HepG2 (cell line): ENCODE results near the gene TNFAIP2. TPM values are rescaled to one million over a fixed set of nuclear protein-coding genes. Genes with fewer than 3 reads are reported as not detected.

Source experiments
- FIP1L1 ChIP-seq: fragments of 200-400 bp; formaldehyde crosslinking; IDR thresholded peaks from 2 replicates; pipeline ENCODE4 v1.6.1; 2018; ENCODE audit warnings: low read depth, mild to moderate bottlenecking, low read length, moderate library complexity, borderline replicate concordance; ENCODE audit not compliant: insufficient read depth
- HNF4A ChIP-seq: sonication (generic); formaldehyde crosslinking; IDR thresholded peaks from 2 replicates; pipeline ENCODE4 v1.4.0; 2020; ENCODE audit warnings: missing genetic modification reagents
- KDM6A ChIP-seq: IDR thresholded peaks from 2 replicates; pipeline ENCODE4 v1.6.1; 2016; ENCODE audit warnings: low read depth
- MED8 ChIP-seq: sonication (generic); formaldehyde crosslinking; IDR thresholded peaks from 2 replicates; pipeline ENCODE4 v1.8.1; 2023; ENCODE audit warnings: mild to moderate bottlenecking, missing genetic modification reagents; ENCODE audit not compliant: insufficient replicate concordance
- MIXL1 ChIP-seq: IDR thresholded peaks from 2 replicates; pipeline ENCODE4 v1.6.1; 2016
- NCOA2 ChIP-seq: sonication (generic); formaldehyde crosslinking; IDR thresholded peaks from 2 replicates; pipeline ENCODE4 v1.8.0; 2022; ENCODE audit warnings: inconsistent platforms
- PCBP2 ChIP-seq: fragments of 200-400 bp; formaldehyde crosslinking; optimal IDR thresholded peaks from 2 replicates; pipeline ENCODE3; 2018; ENCODE audit warnings: low read length, low read depth; ENCODE audit not compliant: poor library complexity, severe bottlenecking
- RFX5 ChIP-seq: IDR thresholded peaks from 2 replicates; pipeline ENCODE4 v1.6.1; 2011; ENCODE audit warnings: low read depth, low read length, improper control_type of control experiment
- SIX1 ChIP-seq: sonication (generic); formaldehyde crosslinking; IDR thresholded peaks from 2 replicates; pipeline ENCODE4 v1.4.0; 2020; ENCODE audit warnings: missing genetic modification reagents, borderline replicate concordance
- SRF ChIP-seq: IDR thresholded peaks from 2 replicates; pipeline ENCODE4 v1.6.1; 2011; ENCODE audit warnings: mild to moderate bottlenecking, low read depth, low read length, moderate library complexity
- TRIM24 ChIP-seq: sonication (generic); formaldehyde crosslinking; IDR thresholded peaks from 2 replicates; pipeline ENCODE4 v1.8.0; 2022; ENCODE audit warnings: mild to moderate bottlenecking, missing genetic modification reagents
- ZBTB3 ChIP-seq: sonication (generic); formaldehyde crosslinking; IDR thresholded peaks from 2 replicates; pipeline ENCODE4 v1.4.0; 2020; ENCODE audit warnings: low read depth, mild to moderate bottlenecking, moderate library complexity, missing genetic modification reagents, borderline replicate concordance
- ZIK1 ChIP-seq: sonication (generic); formaldehyde crosslinking; IDR thresholded peaks from 2 replicates; pipeline ENCODE4 v1.5.0; 2020; ENCODE audit warnings: mild to moderate bottlenecking, low read depth, missing genetic modification reagents, borderline replicate concordance
- ZKSCAN5 ChIP-seq: sonication (generic); formaldehyde crosslinking; IDR thresholded peaks from 2 replicates; pipeline ENCODE4 v1.5.1; 2020; ENCODE audit warnings: mild to moderate bottlenecking, missing genetic modification reagents
- ZKSCAN8 ChIP-seq: IDR thresholded peaks from 2 replicates; pipeline ENCODE4 v1.6.1; 2016; ENCODE audit warnings: borderline replicate concordance, missing genetic modification reagents, missing compliant biosample characterization
- ZMAT3 ChIP-seq: sonication (generic); formaldehyde crosslinking; conservative IDR thresholded peaks from 2 replicates; pipeline ENCODE4 v1.7.0; 2021; ENCODE audit warnings: missing genetic modification reagents
- ZMAT5 ChIP-seq: sonication (generic); formaldehyde crosslinking; IDR thresholded peaks from 2 replicates; pipeline ENCODE4 v1.5.0; 2020; ENCODE audit warnings: mild to moderate bottlenecking, low read depth, missing genetic modification reagents, borderline replicate concordance
- ZNF501 ChIP-seq: sonication (generic); formaldehyde crosslinking; IDR thresholded peaks from 2 replicates; pipeline ENCODE4 v1.5.1; 2020; ENCODE audit warnings: mild to moderate bottlenecking, moderate library complexity, missing genetic modification reagents
- ZNF576 ChIP-seq: sonication (generic); formaldehyde crosslinking; IDR thresholded peaks from 2 replicates; pipeline ENCODE4 v1.4.0; 2020; ENCODE audit warnings: mild to moderate bottlenecking, missing genetic modification reagents
- ZNF589 ChIP-seq: sonication (generic); formaldehyde crosslinking; conservative IDR thresholded peaks from 2 replicates; pipeline ENCODE4 v1.8.0; 2022; ENCODE audit warnings: mild to moderate bottlenecking, moderate library complexity, missing genetic modification reagents
- ZNF7 ChIP-seq: IDR thresholded peaks from 2 replicates; pipeline ENCODE4 v1.6.1; 2016; ENCODE audit warnings: missing biosample characterization, missing genetic modification reagents
- ZNF737 ChIP-seq: sonication (generic); formaldehyde crosslinking; IDR thresholded peaks from 2 replicates; pipeline ENCODE4 v1.5.0; 2020; ENCODE audit warnings: missing genetic modification reagents, mild to moderate bottlenecking, borderline replicate concordance
- ZNF768 ChIP-seq: sonication (generic); formaldehyde crosslinking; IDR thresholded peaks from 2 replicates; pipeline ENCODE4 v1.4.0; 2020; ENCODE audit warnings: missing genetic modification reagents
- ZNF83 ChIP-seq: sonication (generic); formaldehyde crosslinking; IDR thresholded peaks from 2 replicates; pipeline ENCODE4 v1.4.0; 2020; ENCODE audit warnings: missing genetic modification reagents, mild to moderate bottlenecking, borderline replicate concordance
- polyA plus RNA-seq, 8 experiments: library from polyadenylated mRNA; depleted of rRNA in 3 of 8; stranded (reverse) in 7 of 8; unstranded in 1 of 8; fragments of >200 nt; fragmentation: Illumina TruSeq in 4 of 8; extraction: Trizol in 4 of 8; gene quantifications; 2 replicates each; pipeline versions ENCODE4 v1.2.1 to v1.2.3, GENCODE V29; 2011 to 2016; ENCODE audit warnings: low read depth in 4 of 8, missing spikeins in 1 of 8, mixed read lengths in 1 of 8; ENCODE audit not compliant: insufficient read depth in 1 of 8
- total RNA-seq, 5 experiments: library from RNA; depleted of rRNA; stranded (reverse); fragments of >200 nt; fragmentation: Illumina TruSeq; extraction: Trizol; gene quantifications; 2 replicates each; pipeline ENCODE4 v1.2.3, GENCODE V29; 2016; ENCODE audit warnings: low read depth in 1 of 5
- TF ChIP-seq, protein P1 (sequence below): sonication (generic); formaldehyde crosslinking; IDR thresholded peaks from 2 replicates; pipeline ENCODE4 v1.5.0; 2020; ENCODE audit warnings: mild to moderate bottlenecking, missing genetic modification reagents
- TF ChIP-seq, protein P2 (sequence below): sonication (generic); formaldehyde crosslinking; IDR thresholded peaks from 2 replicates; pipeline ENCODE4 v1.8.1; 2022; ENCODE audit warnings: mild to moderate bottlenecking, missing genetic modification reagents

TNFAIP2 gene
- total and polyA plus RNA-seq, 2 of the 13 experiments (the other 11 are each of a cell fraction or from before 2014, with no cell fraction given): 0.46 to 1.5 TPM

DNA sequence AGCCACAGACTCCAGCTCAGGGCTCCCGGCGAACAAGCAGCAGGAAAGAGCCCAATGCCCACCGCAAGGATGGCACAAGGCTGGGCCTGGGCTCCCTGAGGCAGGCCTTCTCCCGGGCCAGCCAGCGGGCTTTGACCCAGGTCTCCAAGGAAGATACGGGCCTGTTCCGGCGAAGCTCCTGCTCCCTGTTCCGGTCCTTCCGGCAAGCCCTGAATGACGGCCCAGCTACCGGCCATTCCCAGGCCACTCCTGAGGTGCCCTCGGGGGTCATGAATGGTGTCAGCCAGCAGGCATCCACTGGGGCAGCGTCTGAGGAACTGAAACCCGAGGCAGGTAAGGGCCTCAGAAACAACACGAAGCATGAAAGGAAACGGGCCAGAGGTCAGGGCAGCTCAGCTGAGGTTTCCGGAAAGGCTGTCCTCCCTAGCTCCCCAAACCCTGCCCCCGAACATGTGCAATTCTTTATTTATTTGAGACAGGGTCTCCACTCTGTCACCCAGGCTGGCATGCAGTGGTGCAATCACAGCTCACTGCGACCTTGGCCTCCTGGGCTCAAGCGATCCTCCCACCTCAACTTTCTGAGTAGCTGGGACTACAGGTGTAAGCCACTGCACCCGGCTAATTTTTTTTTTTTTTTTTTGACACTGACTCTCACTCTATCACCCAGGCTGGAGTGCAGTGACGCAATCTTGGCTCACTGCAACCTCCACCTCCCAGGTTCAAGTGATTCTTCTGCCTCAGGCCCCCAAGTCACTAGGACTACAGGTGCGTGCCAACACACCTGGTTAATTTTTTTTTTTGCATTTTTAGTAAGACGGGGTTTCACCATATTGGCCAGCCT is 22.8 kb upstream of the TNFAIP2 start (continued):
- TF ChIP-seq ZNF501 (CRISPR knock-in tag) (peak; percentile 80), ZKSCAN8 (CRISPR knock-in tag) (peak; percentile 47; the same call in 1 of the 2 replicates), RFX5 (no peak), NCOA2 (CRISPR knock-in tag) (peak; percentile 91), ZNF576 (CRISPR knock-in tag) (no peak), ZNF7 (CRISPR knock-in tag) (no peak), ZNF737 (CRISPR knock-in tag) (0 out of 2 replicates have a peak, but pooled peaks have one; percentile 52), ZBTB3 (CRISPR knock-in tag) (peak; percentile 88; the same call in 1 of the 2 replicates), ZMAT3 (peak; percentile 60; the same call in 1 of the 2 replicates), ZIK1 (CRISPR knock-in tag) (no peak), MED8 (CRISPR knock-in tag) (peak; percentile 62), TRIM24 (0 out of 2 replicates have a peak, but pooled peaks have one; percentile 14), PCBP2 (no peak), FIP1L1 (no peak; the same call in 1 of the 2 replicates), SIX1 (CRISPR knock-in tag) (peak; percentile 89), HNF4A (CRISPR knock-in tag) (peak; percentile 94), MIXL1 (peak; percentile 60), SRF (no peak), ZNF83 (CRISPR knock-in tag) (0 out of 2 replicates have a peak, but pooled peaks have one; percentile 45), ZKSCAN5 (no peak), ZNF768 (CRISPR knock-in tag) (no peak), ZNF589 (no peak; the same call in 1 of the 2 replicates), ZMAT5 (CRISPR knock-in tag) (no peak), KDM6A (CRISPR knock-in tag) (peak; percentile 87)
- TF ChIP-seq, protein P1, sequence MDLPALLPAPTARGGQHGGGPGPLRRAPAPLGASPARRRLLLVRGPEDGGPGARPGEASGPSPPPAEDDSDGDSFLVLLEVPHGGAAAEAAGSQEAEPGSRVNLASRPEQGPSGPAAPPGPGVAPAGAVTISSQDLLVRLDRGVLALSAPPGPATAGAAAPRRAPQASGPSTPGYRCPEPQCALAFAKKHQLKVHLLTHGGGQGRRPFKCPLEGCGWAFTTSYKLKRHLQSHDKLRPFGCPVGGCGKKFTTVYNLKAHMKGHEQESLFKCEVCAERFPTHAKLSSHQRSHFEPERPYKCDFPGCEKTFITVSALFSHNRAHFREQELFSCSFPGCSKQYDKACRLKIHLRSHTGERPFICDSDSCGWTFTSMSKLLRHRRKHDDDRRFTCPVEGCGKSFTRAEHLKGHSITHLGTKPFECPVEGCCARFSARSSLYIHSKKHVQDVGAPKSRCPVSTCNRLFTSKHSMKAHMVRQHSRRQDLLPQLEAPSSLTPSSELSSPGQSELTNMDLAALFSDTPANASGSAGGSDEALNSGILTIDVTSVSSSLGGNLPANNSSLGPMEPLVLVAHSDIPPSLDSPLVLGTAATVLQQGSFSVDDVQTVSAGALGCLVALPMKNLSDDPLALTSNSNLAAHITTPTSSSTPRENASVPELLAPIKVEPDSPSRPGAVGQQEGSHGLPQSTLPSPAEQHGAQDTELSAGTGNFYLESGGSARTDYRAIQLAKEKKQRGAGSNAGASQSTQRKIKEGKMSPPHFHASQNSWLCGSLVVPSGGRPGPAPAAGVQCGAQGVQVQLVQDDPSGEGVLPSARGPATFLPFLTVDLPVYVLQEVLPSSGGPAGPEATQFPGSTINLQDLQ (CRISPR knock-in tag): peak; percentile 79; the same call in 1 of the 2 replicates
- TF ChIP-seq, protein P2, sequence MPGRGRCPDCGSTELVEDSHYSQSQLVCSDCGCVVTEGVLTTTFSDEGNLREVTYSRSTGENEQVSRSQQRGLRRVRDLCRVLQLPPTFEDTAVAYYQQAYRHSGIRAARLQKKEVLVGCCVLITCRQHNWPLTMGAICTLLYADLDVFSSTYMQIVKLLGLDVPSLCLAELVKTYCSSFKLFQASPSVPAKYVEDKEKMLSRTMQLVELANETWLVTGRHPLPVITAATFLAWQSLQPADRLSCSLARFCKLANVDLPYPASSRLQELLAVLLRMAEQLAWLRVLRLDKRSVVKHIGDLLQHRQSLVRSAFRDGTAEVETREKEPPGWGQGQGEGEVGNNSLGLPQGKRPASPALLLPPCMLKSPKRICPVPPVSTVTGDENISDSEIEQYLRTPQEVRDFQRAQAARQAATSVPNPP (CRISPR knock-in tag): no peak; the same call in 1 of the 2 replicates
